Heart left ventricle (tissue), 13 donors: ENCODE data around the gene DTNB.

Experiments used
- POLR2A ChIP-seq, 2 donors: fragments of 450-650 bp; IDR thresholded peaks; one replicate each; pipeline ENCODE4 v1.6.1; 2017; ENCODE audit warnings: antibody characterized with exemption in 2 of 2, mild to moderate bottlenecking in 2 of 2, moderate library complexity in 2 of 2
- TF ChIP-seq, protein P1 (sequence below), 12 donors: fragments of 200-600 bp; sonication (generic) in 4 of 12; IDR thresholded peaks; one replicate each; pipeline versions ENCODE4 v1.5.0 to v1.8.0; 2018 to 2022; ENCODE audit warnings: antibody characterized with exemption in 12 of 12, mild to moderate bottlenecking in 5 of 12
- donor health status: ischemic (EF 13 %, LVEDD 7.1; RV severe dilation, severe dysfunction).
- donor health status: DM: no; HTN: yes; CAD: no.
- donor health status: DM: no; HTN: no; CAD: no.
- donor health status: ischemic (EF 25% LVEDD 6.9; RV normal size, moderate dysfunction).
- donor health status: ischemic (EF 25% LVEDD 5.7; RV mildly dilated, moderate dysfunction).
- donor health status: ischemic (EF 35%, LVEDD 5.7; RV mildly dilated, moderate dysfunction).
- donor health status: nonischemic (EF 11% LVEDD 7.7; RV severe dilation, severe dysfunction).
- donor health status: DM: yes; HTN: yes; CAD: no.
- donor health status: PGD.
- donor health status: ischemic (EF 29% LVEDD 5.4; RV normal size, mild dysfunction).
- donor health status: nonischemic (EF 23%, LVEDD 6.1; RV moderate dilation, normal function).

GRCh38 chr2:25537526-25537925 is 135.9 kb downstream of the DTNB start:
- TF ChIP-seq, protein P1, sequence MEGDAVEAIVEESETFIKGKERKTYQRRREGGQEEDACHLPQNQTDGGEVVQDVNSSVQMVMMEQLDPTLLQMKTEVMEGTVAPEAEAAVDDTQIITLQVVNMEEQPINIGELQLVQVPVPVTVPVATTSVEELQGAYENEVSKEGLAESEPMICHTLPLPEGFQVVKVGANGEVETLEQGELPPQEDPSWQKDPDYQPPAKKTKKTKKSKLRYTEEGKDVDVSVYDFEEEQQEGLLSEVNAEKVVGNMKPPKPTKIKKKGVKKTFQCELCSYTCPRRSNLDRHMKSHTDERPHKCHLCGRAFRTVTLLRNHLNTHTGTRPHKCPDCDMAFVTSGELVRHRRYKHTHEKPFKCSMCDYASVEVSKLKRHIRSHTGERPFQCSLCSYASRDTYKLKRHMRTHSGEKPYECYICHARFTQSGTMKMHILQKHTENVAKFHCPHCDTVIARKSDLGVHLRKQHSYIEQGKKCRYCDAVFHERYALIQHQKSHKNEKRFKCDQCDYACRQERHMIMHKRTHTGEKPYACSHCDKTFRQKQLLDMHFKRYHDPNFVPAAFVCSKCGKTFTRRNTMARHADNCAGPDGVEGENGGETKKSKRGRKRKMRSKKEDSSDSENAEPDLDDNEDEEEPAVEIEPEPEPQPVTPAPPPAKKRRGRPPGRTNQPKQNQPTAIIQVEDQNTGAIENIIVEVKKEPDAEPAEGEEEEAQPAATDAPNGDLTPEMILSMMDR (IDR thresholded peaks at IDR 0.05) = no peak
- TF ChIP-seq POLR2A (IDR thresholded peaks at IDR 0.05) = no peak
